KOPT-K1 (cell line): Measurements from ENCODE around the gene TSSK3.

ENCODE experiments used
- H3K27ac ChIP-seq: fragments of 200-600 bp; sonication (generic); 2 replicates; pipeline ENCODE4 v1.5.1; 2016; ENCODE audit warnings: antibody characterized with exemption, mild to moderate bottlenecking, low read depth, low read length; ENCODE audit not compliant: poor library complexity, severe bottlenecking
- H3K36me3 ChIP-seq: fragments of 200-600 bp; sonication (generic); 2 replicates; pipeline ENCODE4 v1.5.1; 2017; ENCODE audit warnings: antibody characterized with exemption, mild to moderate bottlenecking, low read length, moderate library complexity; ENCODE audit not compliant: insufficient read depth
- H3K9me3 ChIP-seq: fragments of 200-600 bp; sonication (generic); 2 replicates; pipeline ENCODE4 v1.5.1; 2017; ENCODE audit warnings: antibody characterized with exemption, low read length, mild to moderate bottlenecking; ENCODE audit not compliant: insufficient read depth, poor library complexity, severe bottlenecking

TSSK3 gene

GRCh38 chr1:32335790-32336590, 26.3 kb upstream of the TSSK3 start, which contains the start of gene MARCKSL1:
Gene MARCKSL1, minus strand, starts transcription at chr1:32336233. Its CDS starts 200 bp downstream, at chr1:32336033.
- H3K36me3 ChIP-seq: peaks cover 39% of the 10 kb centered on the region
- H3K27ac ChIP-seq: peak within 1 kb of the TSS; percentile 60
- no peaks in the 10 kb centered on the region for H3K9me3 ChIP-seq

- Histone ChIP-seq H3K36me3 (peaks cover 33% of the 10 kb centered on the region), H3K9me3 (no peaks in the 10 kb centered on the region), H3K27ac (no peak overlapping the region)
These were observed 25.8 kb upstream of the TSSK3 start for GRCh38 chr1:32336591-32336932.

- Histone ChIP-seq H3K36me3 (peaks cover 28% of the 10 kb centered on the region), H3K27ac (no peak overlapping the region), H3K9me3 (no peaks in the 10 kb centered on the region)
These were observed 25.2 kb upstream of the TSSK3 start for GRCh38 chr1:32336963-32337675.

- peaks cover 19% of the 10 kb centered on the region for H3K36me3 ChIP-seq
- H3K9me3 ChIP-seq: no peaks in the 10 kb centered on the region
- no peak overlapping the region for H3K27ac ChIP-seq
These were observed 24.3 kb upstream of the TSSK3 start for GRCh38 chr1:32337855-32338636.

GRCh38 chr1:32338637-32339145, 23.6 kb upstream of the TSSK3 start:
- H3K27ac ChIP-seq: no peak overlapping the region
- peaks cover 12% of the 10 kb centered on the region for H3K36me3 ChIP-seq
- no peaks in the 10 kb centered on the region for H3K9me3 ChIP-seq

- no peak overlapping the region for H3K27ac ChIP-seq
- H3K36me3 ChIP-seq: peaks cover 4% of the 10 kb centered on the region
- no peaks in the 10 kb centered on the region for H3K9me3 ChIP-seq
These were observed 22.9 kb upstream of the TSSK3 start for GRCh38 chr1:32339363-32339978.

GRCh38 chr1:32341186-32341757, 21.1 kb upstream of the TSSK3 start:
- Histone ChIP-seq H3K36me3 (no peaks in the 10 kb centered on the region), H3K9me3 (no peaks in the 10 kb centered on the region), H3K27ac (no peak overlapping the region)

DNA sequence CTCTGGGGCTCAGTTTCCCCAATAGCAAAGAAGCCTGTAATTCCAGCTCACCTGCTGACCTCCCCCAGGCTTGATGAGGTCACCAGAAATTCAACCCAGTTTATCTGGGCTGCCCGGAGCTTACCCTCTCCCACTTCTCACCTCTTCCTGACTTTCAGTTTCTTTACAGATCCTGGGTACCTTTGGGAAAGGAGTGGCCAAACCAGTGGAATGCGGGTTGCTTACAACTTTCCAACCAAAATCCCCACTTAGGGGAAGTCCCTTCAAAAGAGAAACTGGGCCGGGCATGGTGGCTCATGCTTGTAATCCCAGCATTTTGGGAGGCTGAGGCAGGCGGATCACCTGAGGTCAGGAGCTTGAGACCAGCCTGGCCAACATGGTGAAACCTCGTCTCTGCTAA, 20.4 kb upstream of the TSSK3 start:
- H3K36me3 ChIP-seq: no peaks in the 10 kb centered on the region
- no peak overlapping the region for H3K27ac ChIP-seq
- H3K9me3 ChIP-seq: no peaks in the 10 kb centered on the region

DNA sequence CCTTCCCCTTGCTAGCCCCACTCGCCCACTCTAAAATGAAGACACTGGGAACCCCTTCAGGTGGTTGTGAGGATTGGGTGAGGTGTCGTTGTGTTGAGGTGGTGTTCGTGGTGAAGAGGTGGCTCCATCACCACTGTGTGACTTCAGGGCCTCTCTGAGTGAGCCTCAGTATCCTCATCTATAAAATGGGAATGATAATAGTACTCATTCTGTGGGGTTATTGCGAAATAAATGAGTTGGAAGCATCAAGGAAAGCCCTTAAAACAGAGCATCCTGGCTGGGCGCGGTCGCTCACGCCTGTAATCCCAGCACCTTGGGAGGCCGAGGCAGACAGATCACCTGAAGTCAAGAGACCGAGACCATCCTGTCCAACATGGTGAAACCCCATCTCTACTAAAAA, 19.6 kb upstream of the TSSK3 start:
- H3K9me3 ChIP-seq: no peaks in the 10 kb centered on the region

DNA sequence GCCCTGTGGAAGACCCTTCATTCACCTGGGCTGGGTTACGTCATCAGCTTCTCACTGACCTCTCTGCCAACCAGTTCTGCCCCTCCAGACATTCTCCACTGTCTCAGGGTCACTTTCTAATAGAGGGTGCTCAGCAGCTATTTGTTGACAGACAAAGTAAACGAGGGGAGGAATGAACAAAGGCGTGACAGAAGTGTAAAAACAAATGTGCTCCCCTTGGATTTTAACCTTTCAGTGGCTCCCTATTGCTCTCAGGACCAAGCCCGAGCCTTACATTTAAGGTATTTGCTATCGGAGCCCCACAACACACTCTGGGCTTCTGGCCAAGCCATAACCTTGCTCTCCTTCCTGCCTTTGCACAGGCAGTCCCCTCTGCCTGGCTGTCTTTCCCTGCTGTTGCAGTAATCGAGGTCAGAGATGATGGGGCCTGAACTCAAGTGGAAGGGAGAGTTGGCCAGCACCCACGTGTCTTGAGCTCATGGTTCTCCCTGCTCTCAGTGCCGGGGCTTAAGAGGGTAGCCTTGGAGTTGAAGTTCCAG, 17.0 kb upstream of the TSSK3 start:
- Histone ChIP-seq H3K27ac (no peak overlapping the region), H3K36me3 (no peaks in the 10 kb centered on the region), H3K9me3 (no peaks in the 10 kb centered on the region)

More for the DNA sequence above, 19.6 kb upstream of the TSSK3 start:
- Histone ChIP-seq H3K36me3 (no peaks in the 10 kb centered on the region), H3K27ac (no peak overlapping the region)

- no peaks in the 10 kb centered on the region for H3K9me3 ChIP-seq
- H3K27ac ChIP-seq: no peak overlapping the region
- no peaks in the 10 kb centered on the region for H3K36me3 ChIP-seq
These were observed 15.7 kb upstream of the TSSK3 start for GRCh38 chr1:32346532-32347157.

GRCh38 chr1:32349211-32349708, 13.1 kb upstream of the TSSK3 start:
- Histone ChIP-seq H3K9me3 (no peaks in the 10 kb centered on the region), H3K27ac (no peak overlapping the region), H3K36me3 (no peaks in the 10 kb centered on the region)

- peak overlapping the region; percentile 76 for H3K27ac ChIP-seq
These were observed 11.4 kb upstream of the TSSK3 start for GRCh38 chr1:32350785-32351398.

More at GRCh38 chr1:32350785-32351398, 11.4 kb upstream of the TSSK3 start:
- no peaks in the 10 kb centered on the region for H3K9me3 ChIP-seq
- H3K36me3 ChIP-seq: no peaks in the 10 kb centered on the region
